Activated CD4-positive, alpha-beta T cell treated with anti-CD3 and anti-CD28 coated beads, Interleukin-2, amount 50 U/mL, for 1 hour (primary cell): ENCODE results near the gene RANBP17.

Experiments used
- DNase-seq: peaks from one replicate; pipeline ENCODE4 v3.0.0-alpha.2; 2020

Gene RANBP17

DNA sequence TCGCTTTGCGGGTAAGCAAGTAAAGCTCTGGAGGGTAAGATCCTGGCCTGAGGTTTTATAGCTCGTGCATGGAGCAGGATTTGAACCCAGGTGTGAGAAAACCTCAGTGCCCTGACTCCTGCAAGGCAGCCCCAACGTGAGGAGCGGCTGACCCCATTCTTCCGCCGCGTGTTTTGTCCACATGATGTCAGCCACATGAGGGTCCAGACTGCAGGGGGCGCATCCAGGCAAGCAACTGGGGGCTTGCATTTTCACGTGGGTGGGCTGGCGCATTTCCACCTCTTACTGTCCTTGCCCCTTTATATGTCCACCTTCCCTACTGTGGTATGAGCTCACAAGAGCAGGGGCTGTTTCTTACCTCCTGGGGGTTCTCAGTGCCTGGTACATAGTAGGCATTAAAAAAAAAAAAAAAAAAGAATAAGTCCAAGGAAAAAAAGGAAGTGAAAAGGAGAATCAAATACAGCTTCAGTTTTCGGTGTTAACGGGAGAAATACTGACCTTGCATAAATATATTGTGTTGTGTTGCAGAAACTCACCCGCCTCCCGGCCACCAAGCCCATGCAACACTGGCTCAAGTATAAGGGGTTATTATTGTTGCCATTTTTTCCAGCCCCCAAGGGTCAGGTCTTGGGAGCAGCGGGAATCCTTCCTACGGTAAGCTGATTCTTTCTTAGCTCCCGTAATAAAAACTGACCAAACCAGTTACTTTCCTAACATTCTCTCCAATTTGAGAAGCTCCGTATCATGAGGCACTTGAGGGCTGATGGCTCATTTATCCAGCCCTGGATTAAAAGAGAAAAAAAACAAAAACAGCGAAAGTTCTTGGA lies 462.2 kb downstream of the RANBP17 start:
- DNase-seq = no peak

DNA sequence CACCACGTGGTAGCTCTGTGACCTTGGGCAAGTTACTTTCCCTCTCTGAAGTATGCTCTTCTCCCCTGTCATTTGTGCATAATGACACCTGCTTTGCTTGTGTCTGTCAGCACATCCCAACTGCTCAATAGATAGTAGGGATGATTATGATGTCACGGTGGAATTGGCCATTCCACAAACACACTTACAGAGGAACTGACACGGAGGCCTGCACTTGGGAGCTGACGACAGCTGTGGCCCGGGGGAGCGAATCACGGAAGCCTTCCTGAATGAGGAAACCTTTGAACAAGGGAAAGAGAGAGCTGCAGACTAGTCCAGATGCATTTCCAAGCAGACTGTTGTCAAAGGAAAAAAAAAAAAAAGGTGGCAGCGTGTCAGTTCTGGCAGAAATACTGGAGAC lies 468.2 kb downstream of the RANBP17 start:
- no peak for DNase-seq

DNA sequence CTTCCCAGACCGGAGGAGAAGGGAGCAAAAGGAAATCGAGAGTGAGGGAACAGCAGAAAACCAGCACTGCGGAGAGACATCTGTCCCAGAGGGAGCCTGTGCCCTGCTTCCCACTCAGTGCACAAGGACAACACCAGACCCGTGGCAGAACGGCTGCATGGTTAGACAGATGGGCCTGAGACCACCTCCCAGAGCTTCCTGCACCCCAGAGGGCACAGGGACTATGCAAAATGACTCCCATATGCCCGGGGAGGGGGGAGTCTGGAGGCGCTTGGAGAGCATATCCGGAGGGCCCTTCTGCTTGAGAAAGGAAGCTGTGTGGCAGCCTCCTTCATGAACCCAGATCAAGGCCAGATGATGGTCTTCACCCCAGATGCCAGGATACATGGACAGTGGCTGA lies 473.8 kb downstream of the RANBP17 start:
- DNase-seq = no peak

DNA sequence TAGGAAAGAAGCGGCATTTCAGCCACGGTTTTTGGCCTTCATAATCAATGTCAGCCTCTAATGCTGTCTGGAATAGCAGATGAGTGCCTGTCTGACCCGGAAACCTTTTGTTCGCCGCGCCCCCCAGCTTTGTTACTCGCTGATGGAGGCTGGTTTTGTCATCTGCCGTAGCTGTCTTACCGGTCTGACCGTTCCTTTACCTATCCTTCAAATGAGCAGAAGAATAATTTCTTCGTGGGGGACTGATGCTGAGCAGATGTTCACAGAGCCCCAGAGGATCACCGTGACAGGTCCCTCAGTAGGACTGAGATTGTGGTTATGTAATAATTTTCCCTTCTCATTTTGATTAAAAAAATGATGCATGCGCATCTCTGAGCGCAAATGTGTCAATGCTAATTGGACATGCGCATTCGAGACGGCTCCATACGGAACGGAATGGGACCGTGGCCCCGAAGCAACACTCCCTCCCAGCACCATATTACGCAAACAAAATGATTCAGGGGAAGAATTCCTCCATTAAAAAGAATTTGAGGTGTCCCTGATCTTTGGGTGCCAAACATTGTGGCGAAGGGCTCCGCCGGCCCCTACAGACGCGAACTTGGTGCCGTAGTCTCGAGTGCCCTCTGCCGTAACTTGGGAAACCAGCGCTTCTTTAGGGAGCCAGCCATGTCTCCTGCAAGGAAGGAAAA lies 474.8 kb downstream of the RANBP17 start:
- no peak for DNase-seq

DNA sequence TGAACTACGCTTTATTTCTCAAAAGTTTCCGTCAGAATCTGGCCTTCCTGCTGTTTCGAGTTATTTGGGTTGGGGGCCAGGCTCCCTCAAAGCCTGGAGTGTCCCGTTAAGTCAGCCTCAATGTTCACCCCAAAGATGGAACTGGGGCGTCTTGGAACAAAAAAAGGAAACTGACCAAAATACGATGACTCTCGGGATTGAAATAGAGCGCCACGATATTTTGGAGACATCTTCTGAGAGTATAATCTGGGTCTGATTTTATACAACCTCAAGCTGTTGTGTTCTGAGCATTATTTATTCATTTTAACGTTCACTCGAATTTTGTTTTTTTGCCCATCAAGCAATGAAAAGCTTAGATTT lies 475.4 kb downstream of the RANBP17 start:
- DNase-seq = no peak

DNA sequence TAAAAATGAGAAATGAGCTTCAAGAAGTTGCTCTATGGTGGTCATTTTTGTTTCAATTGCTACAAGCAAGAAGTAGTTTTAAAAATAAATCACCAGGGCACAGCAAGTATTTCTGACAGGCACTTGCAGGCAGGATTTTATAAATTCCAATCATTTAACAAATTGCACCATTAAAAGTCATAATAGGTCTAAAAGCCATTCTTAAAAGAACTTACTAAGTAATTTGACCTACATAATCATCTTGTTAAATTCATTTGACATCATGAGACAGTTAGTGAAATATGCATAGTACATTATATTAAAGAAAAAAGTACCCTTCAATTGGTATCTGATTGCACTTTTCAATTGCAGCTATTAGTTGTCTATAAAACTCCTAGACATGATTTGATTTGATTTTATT lies 478.2 kb downstream of the RANBP17 start:
- no peak for DNase-seq

DNA sequence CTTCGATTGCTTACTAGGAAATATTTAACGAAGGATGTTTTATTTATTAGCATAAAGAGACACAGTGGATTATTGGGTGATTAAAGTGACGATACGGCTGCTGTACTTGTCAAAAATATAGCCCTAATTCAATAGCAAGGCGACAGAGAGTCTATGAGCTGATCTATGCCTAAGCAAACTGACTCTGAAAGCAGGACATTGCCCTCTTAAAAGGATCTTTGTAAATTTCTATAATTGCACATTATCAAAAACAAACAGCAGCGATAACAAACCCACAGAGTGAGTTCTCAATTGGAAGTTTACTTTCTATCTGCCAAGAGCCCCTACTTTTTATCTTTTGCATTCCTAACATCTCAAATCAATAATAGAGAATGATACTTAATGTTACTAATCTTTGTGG lies 478.7 kb downstream of the RANBP17 start:
- no peak for DNase-seq

DNA sequence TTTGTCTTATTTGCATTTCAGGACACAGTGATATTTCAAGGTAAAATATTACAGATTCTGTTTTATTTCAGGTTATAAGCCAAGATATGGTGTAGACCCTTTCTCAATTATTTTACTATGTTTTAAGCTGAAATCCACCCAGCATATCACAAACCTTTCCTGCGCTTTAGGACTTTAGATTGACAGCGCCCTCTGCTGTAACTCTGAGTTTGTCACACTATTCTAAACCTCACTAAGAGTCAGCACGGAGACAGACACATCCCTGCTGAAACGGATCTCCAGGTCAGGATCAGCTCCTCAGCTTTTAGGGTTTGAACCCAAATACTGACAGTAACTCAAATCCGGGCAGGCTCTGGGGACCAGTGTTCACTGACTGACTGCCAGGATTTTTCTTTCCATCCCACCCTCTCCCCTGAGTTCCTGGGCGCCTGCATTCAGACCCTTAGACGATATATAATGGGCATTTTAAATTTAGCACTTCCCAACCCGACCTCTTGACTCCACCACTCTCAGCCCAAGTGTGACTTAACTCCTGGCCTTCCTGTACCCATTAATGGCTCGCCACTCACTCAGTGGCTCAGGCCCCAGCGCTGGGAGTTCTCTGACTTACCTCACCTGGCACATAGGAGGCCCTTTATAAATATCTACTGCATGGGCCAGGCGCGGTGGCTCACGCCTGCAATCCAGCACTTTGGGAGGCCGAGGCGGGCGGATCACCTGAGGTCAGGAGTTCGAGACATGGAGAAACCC lies 480.7 kb downstream of the RANBP17 start:
- no peak for DNase-seq

DNA sequence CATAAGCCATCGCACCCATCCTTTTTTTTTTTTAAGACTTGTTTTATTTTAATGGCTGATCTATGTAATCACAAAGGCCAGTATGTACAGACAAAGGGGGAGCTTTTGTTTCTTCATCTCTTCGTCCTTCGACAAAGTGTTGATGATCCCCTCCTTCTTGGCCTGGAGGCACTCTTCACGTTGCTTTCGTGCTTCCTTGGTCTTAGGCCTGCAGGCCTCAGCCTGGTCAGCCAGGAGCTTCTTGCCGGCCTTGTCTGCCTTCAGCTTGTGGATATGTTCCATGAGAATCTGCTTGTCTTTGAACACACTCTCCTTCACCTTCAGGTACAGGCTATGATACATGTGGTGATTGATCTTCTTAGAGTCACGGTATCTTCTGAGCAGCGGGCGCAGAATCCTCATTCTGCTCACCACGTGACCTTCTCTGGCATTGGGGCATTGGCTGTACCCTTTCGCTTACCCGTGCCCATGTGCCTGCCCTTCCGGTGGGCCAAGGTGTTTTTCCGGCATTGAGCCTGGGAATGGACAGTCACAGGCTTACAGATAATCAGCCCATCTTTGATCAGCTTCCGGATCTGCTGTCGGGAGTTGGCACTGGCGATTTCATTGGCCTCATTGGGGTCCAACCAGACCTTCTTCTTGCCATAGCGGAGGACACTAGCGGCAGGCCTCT lies 483.3 kb downstream of the RANBP17 start:
- DNase-seq = no peak
